Suprapubic skin (tissue), 4 donors: ENCODE data around the gene VHLL. TPM values are rescaled to one million over a fixed set of nuclear protein-coding genes. Genes with fewer than 3 reads are reported as not detected.
"Not testable (repeated sequence)": the region's sequence is repeated elsewhere in the genome, so short reads cannot be mapped to it uniquely, and the experiment has no call there.

Source experiments
- DNase-seq, 2 donors: peaks; one replicate each; pipeline ENCODE4 v3.0.0-alpha.2; 2019; ENCODE audit warnings: low spot score in 2 of 2
- H3K27ac ChIP-seq: fragments of 200-600 bp; sonication (generic); one replicate; pipeline ENCODE4 v1.5.1; 2019
- H3K27me3 ChIP-seq: fragments of 200-600 bp; sonication (generic); one replicate; pipeline ENCODE4 v1.5.1; 2019
- H3K36me3 ChIP-seq: fragments of 200-600 bp; sonication (generic); one replicate; pipeline ENCODE4 v1.5.1; 2019
- H3K4me1 ChIP-seq: fragments of 200-600 bp; sonication (generic); one replicate; pipeline ENCODE4 v1.5.1; 2019
- H3K4me3 ChIP-seq: fragments of 200-600 bp; sonication (generic); one replicate; pipeline ENCODE4 v1.5.1; 2019; ENCODE audit warnings: mild to moderate bottlenecking
- H3K9me3 ChIP-seq: fragments of 200-600 bp; sonication (generic); one replicate; pipeline ENCODE4 v1.5.1; 2019
- CTCF ChIP-seq, 2 donors: fragments of 200-600 bp in 1 of 2; fragments of 450-650 bp in 1 of 2; sonication (generic) in 1 of 2; IDR thresholded peaks; one replicate each; pipeline ENCODE4 v1.5.1; 2016 to 2019; ENCODE audit warnings: antibody characterized with exemption in 2 of 2, mild to moderate bottlenecking in 1 of 2, moderate library complexity in 1 of 2
- EP300 ChIP-seq: sonication (generic); formaldehyde crosslinking; IDR thresholded peaks from one replicate; pipeline ENCODE4 v1.6.1; 2017; ENCODE audit warnings: antibody characterized with exemption
- POLR2A ChIP-seq, 2 donors: fragments of 450-650 bp; IDR thresholded peaks; one replicate each; pipeline ENCODE4 v1.6.1; 2017; ENCODE audit warnings: antibody characterized with exemption in 2 of 2, mild to moderate bottlenecking in 2 of 2, moderate library complexity in 2 of 2
- POLR2AphosphoS5 ChIP-seq, 3 donors: sonication (generic); formaldehyde crosslinking; IDR thresholded peaks; one replicate each; pipeline ENCODE4 v1.6.1; 2017; ENCODE audit warnings: antibody characterized with exemption in 3 of 3
- WGBS: methylation state at CpG from one replicate; pipeline ENCODE4 v1.1.5; 2018; 5-methylcytosine and 5-hydroxymethylcytosine counted together
- total RNA-seq, 4 donors: library from RNA; depleted of rRNA; stranded (reverse); fragments of >200 nt; gene quantifications; one replicate each; pipeline ENCODE4 v1.1.0, GENCODE V29; 2016

VHLL gene
- total RNA-seq, result not detected

DNA sequence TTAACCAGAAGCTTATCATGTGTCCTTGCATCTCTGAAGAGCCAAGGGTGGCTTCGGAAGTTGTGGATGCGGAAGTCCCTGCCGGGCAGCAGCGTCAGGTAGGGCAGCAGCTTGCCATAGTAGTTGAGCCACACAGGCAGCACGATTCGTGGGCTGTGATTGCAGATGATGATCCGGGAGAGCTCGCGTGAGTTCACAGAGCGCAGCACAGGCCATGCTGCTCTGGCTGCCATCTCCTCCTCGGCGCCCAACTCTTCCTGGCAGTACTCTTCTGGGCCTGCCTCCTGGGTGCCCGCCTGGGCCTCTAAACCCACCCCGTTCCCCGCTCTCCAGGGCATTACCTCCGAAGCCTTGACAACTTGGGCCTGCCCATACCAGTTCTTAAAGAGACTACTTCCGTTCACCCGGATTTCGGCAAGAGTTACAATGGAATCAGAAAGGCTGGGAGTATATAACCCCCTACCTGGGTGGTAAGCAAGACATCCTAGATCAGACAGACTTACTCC lies at the start of gene VHLL:
Gene VHLL (minus strand): TSS at position 456 of the 506 bp plus-strand sequence. CDS start 118 bp downstream, at position 338.
- H3K4me1 ChIP-seq, result peaks cover 29% of the 10 kb centered on the region
- no peaks in the 10 kb centered on the region for H3K27me3 ChIP-seq
- DNase-seq, result no peak
- WGBS, result 86% methylated on average over 19 of the region's 19 CpGs
- TF ChIP-seq POLR2AphosphoS5 (IDR thresholded peaks at IDR 0.05) (no peak), CTCF (IDR thresholded peaks at IDR 0.05) (no peak)
- H3K27ac ChIP-seq, result no peak within 1 kb of the TSS
- no peak within 1 kb of the TSS for H3K4me3 ChIP-seq
- H3K9me3 ChIP-seq, result no peaks in the 10 kb centered on the region
- H3K36me3 ChIP-seq, result no peaks in the 10 kb centered on the region

GRCh38 chr1:156347331-156347730 lies 48.2 kb upstream of the VHLL start:
- Histone ChIP-seq H3K4me1 (no peaks in the 10 kb centered on the region), H3K4me3 (no peak overlapping the region), H3K9me3 (no peaks in the 10 kb centered on the region), H3K36me3 (no peaks in the 10 kb centered on the region), H3K27ac (no peak overlapping the region), H3K27me3 (no peaks in the 10 kb centered on the region)
- TF ChIP-seq POLR2A (IDR thresholded peaks at IDR 0.05) (no peak), EP300 (no peak), CTCF (IDR thresholded peaks at IDR 0.05) (no peak), POLR2AphosphoS5 (IDR thresholded peaks at IDR 0.05) (no peak)
- 68% methylated on average over 4 of the region's 4 CpGs for WGBS
- DNase-seq, result no peak

- Histone ChIP-seq H3K27me3 (no peaks in the 10 kb centered on the region), H3K4me1 (no peaks in the 10 kb centered on the region), H3K4me3 (no peak overlapping the region), H3K27ac (no peak overlapping the region), H3K9me3 (no peaks in the 10 kb centered on the region), H3K36me3 (no peaks in the 10 kb centered on the region)
- WGBS, result 43% methylated on average over 2 of the region's 2 CpGs
- TF ChIP-seq EP300, result no peak
- TF ChIP-seq POLR2AphosphoS5 (IDR thresholded peaks at IDR 0.05), result no peak
- TF ChIP-seq CTCF (IDR thresholded peaks at IDR 0.05), result no peak
- TF ChIP-seq POLR2A (IDR thresholded peaks at IDR 0.05), result no peak
- DNase-seq, result no peak
Measured at GRCh38 chr1:156346636-156347035, 47.5 kb upstream of the VHLL start.

DNA sequence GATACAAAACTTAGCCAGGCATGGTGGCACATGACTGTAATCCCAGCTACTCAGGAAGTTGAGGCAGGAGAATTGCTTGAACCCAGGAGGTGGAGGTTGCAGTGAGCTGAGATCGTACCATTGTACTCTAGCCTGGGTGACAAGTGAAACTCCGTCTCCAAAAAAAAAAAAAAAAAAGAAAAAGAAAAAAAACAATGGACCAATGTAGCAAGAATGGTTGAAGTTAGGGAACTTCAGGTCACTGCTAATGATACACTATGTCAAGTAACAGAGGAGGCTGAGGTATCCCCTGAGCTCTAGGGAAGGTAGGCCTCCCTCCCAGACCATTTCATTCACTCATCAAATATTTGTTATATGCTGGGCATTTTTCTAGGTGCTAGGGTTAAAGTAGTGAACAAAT lies 46.9 kb upstream of the VHLL start:
- not testable (repeated sequence) for H3K27ac ChIP-seq, H3K4me3 ChIP-seq, H3K36me3 ChIP-seq, H3K4me1 ChIP-seq, H3K9me3 ChIP-seq, H3K27me3 ChIP-seq, DNase-seq
- WGBS, result 98% methylated on average over 2 of the region's 2 CpGs

DNA sequence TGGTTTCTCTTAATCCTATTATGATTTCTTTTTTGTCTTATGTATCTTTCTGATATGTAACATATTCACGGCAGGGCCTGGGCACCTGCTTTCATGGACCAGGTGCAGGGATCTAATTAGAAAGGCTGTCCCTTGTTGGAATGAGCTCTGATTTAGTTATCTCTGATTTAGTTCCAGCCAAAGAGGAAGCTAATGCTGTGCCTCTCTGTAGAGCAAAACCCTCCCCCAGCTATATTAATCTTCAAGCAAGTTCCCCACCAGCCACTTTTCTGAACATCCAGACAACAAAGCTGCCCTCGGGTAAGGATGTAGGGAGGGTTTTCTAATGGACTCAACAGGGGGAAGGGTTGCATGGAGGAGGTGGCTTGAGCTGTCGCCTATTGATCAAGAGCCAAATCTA lies 45.3 kb upstream of the VHLL start:
- Histone ChIP-seq H3K9me3 (no peaks in the 10 kb centered on the region), H3K27me3 (no peaks in the 10 kb centered on the region), H3K36me3 (no peaks in the 10 kb centered on the region), H3K4me1 (no peaks in the 10 kb centered on the region), H3K27ac (no peak overlapping the region), H3K4me3 (no peak overlapping the region)
- DNase-seq, result no peak
- TF ChIP-seq CTCF (IDR thresholded peaks at IDR 0.05), result no peak
- TF ChIP-seq POLR2AphosphoS5 (IDR thresholded peaks at IDR 0.05), result no peak
- TF ChIP-seq EP300, result no peak
- no peak for TF ChIP-seq POLR2A (IDR thresholded peaks at IDR 0.05)
- WGBS, result 76% methylated on average over 3 of the region's 3 CpGs
